ENCODE measurements around the gene CLEC16A.

The CLEC16A gene

DNA sequence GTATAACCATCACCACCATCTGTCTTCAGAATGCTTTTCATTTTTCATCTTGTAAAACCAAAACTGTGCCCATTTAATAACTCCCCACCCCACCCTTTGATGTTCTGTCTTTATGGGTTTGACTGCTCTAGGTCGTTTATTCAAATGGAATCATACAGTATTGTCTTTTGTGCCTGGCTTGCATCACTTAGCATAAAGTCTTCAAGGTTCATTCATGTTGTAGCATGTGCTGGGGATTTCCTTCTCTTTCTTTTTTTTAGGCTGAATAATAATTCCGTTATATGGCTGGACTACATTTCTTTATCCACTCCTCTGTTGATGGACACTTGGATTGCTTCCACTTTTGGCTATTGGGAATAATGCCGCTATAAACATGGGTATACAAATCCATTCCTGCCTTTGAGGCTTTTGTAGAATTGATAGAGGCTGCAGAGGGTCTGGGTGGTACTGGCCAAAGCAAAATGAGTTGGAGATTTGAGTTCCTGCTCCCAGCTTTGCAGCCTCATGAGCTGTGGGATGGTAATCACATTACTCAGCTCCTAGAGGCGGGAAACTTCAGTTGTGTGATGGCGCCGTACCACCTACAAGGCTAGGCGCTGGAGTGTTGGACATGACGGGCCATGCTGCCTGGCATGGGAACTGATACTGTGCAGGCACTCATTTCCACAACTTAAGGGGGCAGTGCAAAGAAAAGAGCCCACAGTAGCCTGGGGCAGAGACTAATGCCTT is 64.8 kb downstream of the CLEC16A start:
- no peak for DNase-seq (ENCODE audit: low read depth)
- no peak overlapping the region for H3K4me3 ChIP-seq (ENCODE audit: low read depth, low read length)

DNA sequence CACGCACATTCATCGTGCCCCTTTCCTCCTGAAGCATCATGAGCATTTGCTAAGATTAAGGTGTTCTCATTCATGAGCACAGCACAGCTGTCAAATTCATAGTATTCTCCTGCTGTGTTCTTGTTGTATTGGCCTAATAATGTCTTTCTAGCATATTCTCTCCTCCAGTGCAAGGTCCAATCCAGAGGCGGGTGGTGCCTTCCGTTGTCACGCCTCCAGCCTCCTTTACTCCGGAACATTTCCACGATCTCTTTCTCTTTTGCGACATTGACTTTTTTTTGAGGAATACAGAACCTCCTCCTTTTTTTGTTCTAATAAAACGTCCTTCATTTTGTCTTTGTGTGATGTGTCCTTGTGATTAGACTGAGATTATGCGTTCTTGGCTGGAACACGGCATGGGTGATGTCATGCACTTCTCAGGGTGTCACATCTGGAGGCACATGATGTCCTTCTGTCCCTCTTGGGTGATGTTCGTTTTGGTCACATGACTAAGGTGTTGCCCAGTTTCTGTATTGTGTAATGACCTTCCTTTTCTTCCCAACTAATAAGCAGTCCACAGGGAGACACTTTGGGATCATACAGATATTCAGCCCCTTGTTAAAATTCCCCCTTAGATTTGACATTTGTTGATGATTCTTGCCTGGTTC is 66.3 kb downstream of the CLEC16A start:
- no peak overlapping the region for H3K4me3 ChIP-seq (ENCODE audit: low read depth, low read length)
- DNase-seq (ENCODE audit: low read depth) = no peak
- TF ChIP-seq, protein P1, sequence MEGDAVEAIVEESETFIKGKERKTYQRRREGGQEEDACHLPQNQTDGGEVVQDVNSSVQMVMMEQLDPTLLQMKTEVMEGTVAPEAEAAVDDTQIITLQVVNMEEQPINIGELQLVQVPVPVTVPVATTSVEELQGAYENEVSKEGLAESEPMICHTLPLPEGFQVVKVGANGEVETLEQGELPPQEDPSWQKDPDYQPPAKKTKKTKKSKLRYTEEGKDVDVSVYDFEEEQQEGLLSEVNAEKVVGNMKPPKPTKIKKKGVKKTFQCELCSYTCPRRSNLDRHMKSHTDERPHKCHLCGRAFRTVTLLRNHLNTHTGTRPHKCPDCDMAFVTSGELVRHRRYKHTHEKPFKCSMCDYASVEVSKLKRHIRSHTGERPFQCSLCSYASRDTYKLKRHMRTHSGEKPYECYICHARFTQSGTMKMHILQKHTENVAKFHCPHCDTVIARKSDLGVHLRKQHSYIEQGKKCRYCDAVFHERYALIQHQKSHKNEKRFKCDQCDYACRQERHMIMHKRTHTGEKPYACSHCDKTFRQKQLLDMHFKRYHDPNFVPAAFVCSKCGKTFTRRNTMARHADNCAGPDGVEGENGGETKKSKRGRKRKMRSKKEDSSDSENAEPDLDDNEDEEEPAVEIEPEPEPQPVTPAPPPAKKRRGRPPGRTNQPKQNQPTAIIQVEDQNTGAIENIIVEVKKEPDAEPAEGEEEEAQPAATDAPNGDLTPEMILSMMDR (IDR thresholded peaks at IDR 0.05; ENCODE audit: low read depth, low read length, missing control alignments) = no peak

More for the DNA sequence above, 64.8 kb downstream of the CLEC16A start:
- TF ChIP-seq, protein P1 (IDR thresholded peaks at IDR 0.05; ENCODE audit: low read depth, low read length, missing control alignments) = no peak

DNA sequence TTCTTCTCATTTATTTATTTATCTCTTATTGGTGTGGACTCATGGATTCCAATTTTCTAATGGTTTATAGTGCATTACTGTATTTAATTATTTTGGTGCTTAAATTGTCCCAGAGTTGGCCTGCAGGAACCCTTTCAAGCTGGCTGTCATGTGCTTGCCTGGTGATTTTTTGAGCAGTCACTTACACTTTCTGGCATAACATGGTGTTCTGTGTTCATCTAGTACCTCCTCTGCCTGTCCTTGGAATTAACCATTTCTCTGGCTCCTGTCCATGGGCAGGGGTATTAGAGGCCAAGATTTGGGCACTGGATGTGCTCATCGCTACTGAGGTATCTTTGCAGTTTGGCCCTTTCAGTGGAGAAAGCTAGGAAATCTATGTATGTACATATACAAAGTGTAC is 67.0 kb downstream of the CLEC16A start:
- DNase-seq (ENCODE audit: low read depth) = no peak
- H3K4me3 ChIP-seq (ENCODE audit: low read depth, low read length) = no peak overlapping the region
- TF ChIP-seq, protein P1 (IDR thresholded peaks at IDR 0.05; ENCODE audit: low read depth, low read length, missing control alignments) = no peak

DNA sequence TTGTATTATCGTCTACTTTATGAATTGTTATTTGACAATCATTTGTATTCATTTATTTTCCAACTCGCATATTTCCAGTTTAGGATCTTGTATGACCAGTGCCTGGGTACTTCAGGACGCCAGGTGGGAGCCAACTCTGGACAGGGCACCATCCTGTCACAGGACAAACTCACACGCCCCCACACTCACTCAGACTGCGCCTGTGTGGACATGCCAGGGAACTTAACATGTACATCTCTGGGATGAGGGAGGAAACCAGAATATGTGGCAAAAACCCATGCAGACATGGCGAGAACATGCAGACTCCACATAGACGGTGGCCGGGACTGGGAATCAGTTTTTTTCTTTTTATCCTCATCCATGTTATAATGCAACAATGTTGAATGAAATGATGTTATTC is 68.5 kb downstream of the CLEC16A start:
- TF ChIP-seq, protein P1 (IDR thresholded peaks at IDR 0.05; ENCODE audit: low read depth, low read length, missing control alignments) = no peak
- H3K4me3 ChIP-seq (ENCODE audit: low read depth, low read length) = no peak overlapping the region
- DNase-seq (ENCODE audit: low read depth) = no peak

DNA sequence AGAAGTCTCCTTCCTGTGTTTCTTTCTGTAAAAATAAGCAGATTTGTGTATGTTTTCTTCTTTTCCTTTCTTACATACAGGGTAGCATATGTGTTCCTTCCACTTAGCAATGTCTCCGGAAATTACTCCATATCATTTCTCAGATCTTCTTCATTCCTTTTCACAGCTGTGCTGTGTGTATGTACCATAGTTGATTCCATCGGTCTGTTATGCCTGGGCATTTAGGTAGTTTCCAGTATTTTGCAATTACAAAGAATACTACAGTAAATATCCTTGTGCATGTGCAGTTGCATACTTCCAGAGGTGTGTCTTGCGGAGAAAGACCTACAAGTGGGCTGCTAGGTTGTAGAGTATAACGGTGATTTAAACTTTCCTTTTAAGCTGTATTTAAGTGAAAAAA is 69.8 kb downstream of the CLEC16A start:
- no peak overlapping the region for H3K4me3 ChIP-seq (ENCODE audit: low read depth, low read length)
- TF ChIP-seq, protein P1 (IDR thresholded peaks at IDR 0.05; ENCODE audit: low read depth, low read length, missing control alignments) = no peak
- DNase-seq (ENCODE audit: low read depth) = no peak

DNA sequence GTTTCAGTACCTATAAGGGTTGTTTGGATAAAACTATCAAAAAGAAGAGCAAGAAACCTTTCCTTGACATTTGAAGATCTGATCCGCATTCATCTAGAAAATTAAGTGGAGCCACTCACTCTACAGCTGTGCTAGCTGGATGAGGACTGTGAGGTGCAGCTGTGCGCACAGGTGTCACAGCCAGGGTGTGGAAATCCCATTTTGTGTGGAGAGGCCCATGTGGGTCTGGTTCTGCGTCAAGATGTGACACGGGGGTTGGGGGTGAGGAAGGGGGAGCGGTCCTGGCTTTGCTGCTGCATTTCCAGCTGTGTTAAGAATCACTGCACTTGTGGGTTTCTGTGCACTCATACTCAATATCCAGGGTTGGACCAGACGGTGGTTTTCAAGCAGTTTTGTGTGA is 70.7 kb downstream of the CLEC16A start:
- TF ChIP-seq, protein P1 (IDR thresholded peaks at IDR 0.05; ENCODE audit: low read depth, low read length, missing control alignments) = no peak
- DNase-seq (ENCODE audit: low read depth) = no peak
- no peak overlapping the region for H3K4me3 ChIP-seq (ENCODE audit: low read depth, low read length)
